Measurements from ENCODE around the gene ERCC5.

GRCh38 chr13:102817907-102818306 is 27.9 kb upstream of the ERCC5 start:
- TF ChIP-seq YY1 (IDR thresholded peaks at IDR 0.05; ENCODE audit: insufficient read depth, insufficient read length) (no peak), ZNF274 (IDR thresholded peaks at IDR 0.05; ENCODE audit: low read depth, low read length) (no peak), SUZ12 (IDR thresholded peaks at IDR 0.05; ENCODE audit: extremely low read depth, insufficient read depth, insufficient read length) (no peak)

Data from NT2/D1 (cell line).